Loucy (cell line): ENCODE measurements around the gene BMF.

Experiments used
- H2AFZ ChIP-seq: fragments of 200-600 bp; sonication (generic); 2 replicates; pipeline ENCODE4 v1.6.0; 2016; ENCODE audit warnings: antibody characterized with exemption, mild to moderate bottlenecking, low read length, moderate library complexity
- H3F3A ChIP-seq: fragments of 200-600 bp; 2 replicates; pipeline ENCODE4 v1.6.0; 2016; ENCODE audit warnings: antibody characterized with exemption, low read depth, mild to moderate bottlenecking
- H3K27me3 ChIP-seq: fragments of 200-600 bp; sonication (generic); 2 replicates; pipeline ENCODE4 v1.6.1; 2014; ENCODE audit warnings: low read length, mild to moderate bottlenecking; ENCODE audit not compliant: insufficient read depth, poor library complexity, severe bottlenecking
- H3K36me3 ChIP-seq: fragments of 200-600 bp; sonication (generic); 2 replicates; pipeline ENCODE4 v1.6.1; 2016; ENCODE audit warnings: low read length; ENCODE audit not compliant: insufficient read depth
- H3K4me1 ChIP-seq: fragments of 200-600 bp; sonication (generic); 2 replicates; pipeline ENCODE4 v1.5.1; 2014; ENCODE audit warnings: low read length, mild to moderate bottlenecking; ENCODE audit not compliant: insufficient read depth, poor library complexity, severe bottlenecking
- H3K4me2 ChIP-seq: fragments of 200-600 bp; sonication (generic); 2 replicates; pipeline ENCODE4 v1.6.0; 2014; ENCODE audit warnings: antibody characterized with exemption, low read length, low read depth, mild to moderate bottlenecking; ENCODE audit not compliant: poor library complexity, severe bottlenecking
- H3K4me3 ChIP-seq: fragments of 200-600 bp; sonication (generic); 2 replicates; pipeline ENCODE4 v1.5.1; 2014; ENCODE audit warnings: low read length, mild to moderate bottlenecking, mixed read lengths; ENCODE audit not compliant: poor library complexity, severe bottlenecking
- H3K79me2 ChIP-seq: fragments of 200-600 bp; sonication (generic); 2 replicates; pipeline ENCODE4 v1.6.1; 2014; ENCODE audit warnings: low read length; ENCODE audit not compliant: insufficient read depth
- H3K9ac ChIP-seq: fragments of 200-600 bp; sonication (generic); 2 replicates; pipeline ENCODE4 v1.6.0; 2014; ENCODE audit warnings: mild to moderate bottlenecking, low read depth, low read length, moderate library complexity; ENCODE audit not compliant: poor library complexity, severe bottlenecking
- H3K9me2 ChIP-seq: fragments of 200-600 bp; sonication (generic); replicated peaks from 2 replicates; pipeline ENCODE4 v1.6.1; 2016; ENCODE audit warnings: low read depth, low read length, mixed read lengths
- H3K9me3 ChIP-seq: fragments of 200-600 bp; sonication (generic); 2 replicates; pipeline ENCODE4 v1.6.1; 2014; ENCODE audit warnings: mild to moderate bottlenecking, antibody characterized with exemption, low read length, low read depth; ENCODE audit not compliant: insufficient read depth
- H4K20me1 ChIP-seq: fragments of 200-600 bp; sonication (generic); 2 replicates; pipeline ENCODE4 v1.6.0; 2014; ENCODE audit warnings: antibody characterized with exemption, low read length, mild to moderate bottlenecking; ENCODE audit not compliant: insufficient read depth, poor library complexity, severe bottlenecking
- EZH2phosphoT487 ChIP-seq: fragments of 200-600 bp; IDR thresholded peaks from 2 replicates; pipeline ENCODE4 v1.6.1; 2018; ENCODE audit warnings: antibody characterized with exemption, mild to moderate bottlenecking, moderate library complexity, borderline replicate concordance
- TF ChIP-seq, protein P1 (sequence below): fragments of 200-600 bp; sonication (generic); conservative IDR thresholded peaks from 2 replicates; pipeline ENCODE4 v1.5.1; 2014; ENCODE audit warnings: mild to moderate bottlenecking, antibody characterized with exemption, low read length

BMF gene

DNA sequence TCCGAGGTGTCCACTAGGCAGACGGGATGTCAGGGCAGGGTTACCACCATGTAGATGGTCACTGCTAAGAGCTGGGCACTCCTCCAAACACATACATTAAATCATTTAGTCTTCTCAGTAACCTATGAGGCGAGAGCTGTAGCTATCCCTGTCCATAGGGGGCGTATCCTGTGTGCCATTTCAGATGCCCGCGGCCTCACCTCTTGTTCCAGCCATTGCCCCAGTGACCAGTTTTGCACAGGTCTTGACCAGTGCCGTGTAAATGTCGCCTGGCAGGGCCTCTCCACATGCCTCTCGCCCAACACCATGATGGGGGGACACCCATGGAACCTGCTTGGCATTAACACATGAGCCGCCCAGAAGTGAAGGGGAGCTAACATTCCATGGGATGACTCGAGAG is 48.9 kb downstream of the BMF start:
- peaks cover 38% of the 10 kb centered on the region for H3K4me1 ChIP-seq

DNA sequence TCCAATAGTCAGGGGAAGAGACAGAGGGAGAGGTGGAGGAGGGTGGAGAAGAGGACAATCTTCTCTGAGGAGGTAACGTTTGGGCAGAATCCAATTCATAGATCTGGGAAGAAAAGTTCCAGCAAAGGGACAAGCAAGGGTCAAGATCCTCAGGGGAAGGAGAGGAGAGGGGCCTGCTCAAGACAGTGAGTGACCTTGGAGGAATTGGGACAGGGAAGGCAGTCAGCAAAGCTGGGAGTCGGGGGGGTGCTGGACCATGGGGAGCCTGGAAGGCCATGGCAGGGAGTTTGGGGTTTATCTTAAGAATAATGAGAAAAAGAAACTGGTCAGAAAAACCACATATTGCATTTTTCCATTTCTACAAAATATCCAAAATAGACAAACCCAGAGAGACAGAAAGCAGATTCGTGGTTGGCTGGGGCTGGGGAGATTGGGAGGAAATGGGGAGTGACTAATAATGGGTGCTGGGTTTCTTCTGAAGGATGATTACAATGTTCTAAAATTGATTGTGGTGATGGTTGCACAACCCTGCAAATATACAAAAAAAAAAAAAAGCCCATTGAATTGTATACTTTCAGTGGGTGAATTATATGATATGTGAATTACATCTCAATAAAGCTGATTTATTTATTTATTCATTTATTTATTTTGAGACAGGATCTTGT is 50.1 kb downstream of the BMF start:
- peak overlapping the region; percentile 10 for H3K4me2 ChIP-seq
- no peaks in the 10 kb centered on the region for H3K9me3 ChIP-seq
- H2AFZ ChIP-seq = no peak overlapping the region
- H3F3A ChIP-seq = 0 out of 2 replicates have a peak, but pooled peaks cover under 1% of the 10 kb centered on the region
- H3K9me2 ChIP-seq = no peaks in the 10 kb centered on the region
- peaks cover 38% of the 10 kb centered on the region for H3K4me1 ChIP-seq
- no peaks in the 10 kb centered on the region for H3K36me3 ChIP-seq
- no peak overlapping the region for H3K4me3 ChIP-seq
- H3K9ac ChIP-seq = peak overlapping the region; percentile 28
- H3K27me3 ChIP-seq = no peaks in the 10 kb centered on the region
- no peaks in the 10 kb centered on the region for H4K20me1 ChIP-seq
- TF ChIP-seq EZH2phosphoT487 = no peak
- TF ChIP-seq, protein P1, sequence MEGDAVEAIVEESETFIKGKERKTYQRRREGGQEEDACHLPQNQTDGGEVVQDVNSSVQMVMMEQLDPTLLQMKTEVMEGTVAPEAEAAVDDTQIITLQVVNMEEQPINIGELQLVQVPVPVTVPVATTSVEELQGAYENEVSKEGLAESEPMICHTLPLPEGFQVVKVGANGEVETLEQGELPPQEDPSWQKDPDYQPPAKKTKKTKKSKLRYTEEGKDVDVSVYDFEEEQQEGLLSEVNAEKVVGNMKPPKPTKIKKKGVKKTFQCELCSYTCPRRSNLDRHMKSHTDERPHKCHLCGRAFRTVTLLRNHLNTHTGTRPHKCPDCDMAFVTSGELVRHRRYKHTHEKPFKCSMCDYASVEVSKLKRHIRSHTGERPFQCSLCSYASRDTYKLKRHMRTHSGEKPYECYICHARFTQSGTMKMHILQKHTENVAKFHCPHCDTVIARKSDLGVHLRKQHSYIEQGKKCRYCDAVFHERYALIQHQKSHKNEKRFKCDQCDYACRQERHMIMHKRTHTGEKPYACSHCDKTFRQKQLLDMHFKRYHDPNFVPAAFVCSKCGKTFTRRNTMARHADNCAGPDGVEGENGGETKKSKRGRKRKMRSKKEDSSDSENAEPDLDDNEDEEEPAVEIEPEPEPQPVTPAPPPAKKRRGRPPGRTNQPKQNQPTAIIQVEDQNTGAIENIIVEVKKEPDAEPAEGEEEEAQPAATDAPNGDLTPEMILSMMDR = no peak
- no peaks in the 10 kb centered on the region for H3K79me2 ChIP-seq

More for the DNA sequence above, 48.9 kb downstream of the BMF start:
- no peak overlapping the region for H3K4me3 ChIP-seq
- H3K9ac ChIP-seq = no peak overlapping the region
- H2AFZ ChIP-seq = no peak overlapping the region
- TF ChIP-seq, protein P1 = no peak; the same call in 1 of the 2 replicates
- no peak for TF ChIP-seq EZH2phosphoT487
- H3K4me2 ChIP-seq = no peak overlapping the region
- no peaks in the 10 kb centered on the region for H4K20me1 ChIP-seq
- H3F3A ChIP-seq = no peaks in the 10 kb centered on the region
- H3K79me2 ChIP-seq = no peaks in the 10 kb centered on the region
- no peaks in the 10 kb centered on the region for H3K9me2 ChIP-seq
- H3K27me3 ChIP-seq = no peaks in the 10 kb centered on the region
- H3K9me3 ChIP-seq = no peaks in the 10 kb centered on the region
- no peaks in the 10 kb centered on the region for H3K36me3 ChIP-seq

DNA sequence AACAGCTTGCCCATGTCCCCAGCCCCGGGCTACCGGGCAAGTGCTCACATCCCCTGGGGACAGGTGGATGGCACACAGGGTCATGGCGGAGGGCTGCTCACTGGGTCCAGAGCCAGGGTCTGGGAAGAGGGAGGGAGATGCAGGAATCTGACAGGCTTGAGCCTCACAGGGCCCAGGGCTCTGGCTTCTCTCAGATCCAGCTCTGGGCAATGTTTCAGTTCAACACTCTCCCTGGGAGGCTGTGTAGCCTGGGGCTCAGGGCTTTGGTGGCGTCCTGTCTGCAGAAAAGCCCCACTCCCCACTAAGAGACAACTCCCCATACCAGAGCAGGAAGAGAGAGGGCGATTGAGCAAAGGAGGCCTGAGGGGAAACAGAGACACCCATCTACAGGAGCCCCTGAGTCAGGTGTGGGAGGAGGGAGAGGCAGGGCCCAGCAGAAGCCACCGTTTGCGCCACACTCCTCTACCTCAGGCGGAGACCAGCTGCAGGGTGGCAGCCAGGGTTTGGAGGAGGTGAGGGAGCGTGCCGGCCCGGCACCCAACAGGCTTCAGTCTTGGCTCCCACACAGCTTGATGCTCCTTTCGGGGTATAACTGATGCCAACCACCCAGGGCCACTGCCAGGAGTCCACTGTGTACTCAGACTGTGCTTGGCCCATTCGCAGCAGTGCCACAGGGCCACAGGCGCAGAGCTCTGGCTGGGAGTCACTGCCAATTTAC is 52.9 kb downstream of the BMF start:
- peak overlapping the region; percentile 65 for H3K9ac ChIP-seq
- no peaks in the 10 kb centered on the region for H3K9me2 ChIP-seq
- peak overlapping the region; percentile 50 for H3K4me3 ChIP-seq
- peaks cover 56% of the 10 kb centered on the region for H3K4me1 ChIP-seq
- no peak for TF ChIP-seq EZH2phosphoT487
- TF ChIP-seq, protein P1 = no peak
- no peak overlapping the region for H2AFZ ChIP-seq
- no peaks in the 10 kb centered on the region for H3K36me3 ChIP-seq
- no peaks in the 10 kb centered on the region for H3K27me3 ChIP-seq
- H3F3A ChIP-seq = 0 out of 2 replicates have a peak, but pooled peaks cover 10% of the 10 kb centered on the region
- H3K9me3 ChIP-seq = no peaks in the 10 kb centered on the region
- no peaks in the 10 kb centered on the region for H3K79me2 ChIP-seq
- H3K4me2 ChIP-seq = peak overlapping the region; percentile 68
- no peaks in the 10 kb centered on the region for H4K20me1 ChIP-seq
